Neural progenitor cell (in vitro differentiated cells): ENCODE data around the gene ZIM2. TPM values are rescaled to one million over a fixed set of nuclear protein-coding genes. Genes with fewer than 3 reads are reported as not detected.

ENCODE experiments used
- DNase-seq: peaks from one replicate; pipeline ENCODE4 v3.0.0-alpha.2; 2016; ENCODE audit warnings: low spot score
- H2AFZ ChIP-seq: fragments of 200-600 bp; sonication (generic); replicated peaks from 2 replicates; pipeline ENCODE4 v1.6.1; 2016; ENCODE audit warnings: antibody characterized with exemption
- H3F3A ChIP-seq: fragments of 200-600 bp; sonication (generic); 2 replicates; pipeline ENCODE4 v1.6.1; 2016; ENCODE audit warnings: antibody characterized with exemption, low read depth
- H3K27ac ChIP-seq: fragments of 200-600 bp; sonication (generic); 2 replicates; pipeline ENCODE4 v1.5.1; 2016; ENCODE audit warnings: mild to moderate bottlenecking
- H3K27me3 ChIP-seq: fragments of 200-600 bp; sonication (generic); 2 replicates; pipeline ENCODE4 v1.6.1; 2016; ENCODE audit warnings: mild to moderate bottlenecking, moderate library complexity
- H3K36me3 ChIP-seq: fragments of 200-600 bp; sonication (generic); 2 replicates; pipeline ENCODE4 v1.5.1; 2016
- H3K4me1 ChIP-seq: fragments of 200-600 bp; sonication (generic); 2 replicates; pipeline ENCODE4 v1.6.1; 2016; ENCODE audit warnings: mixed run types
- H3K4me2 ChIP-seq: fragments of 200-600 bp; sonication (generic); 2 replicates; pipeline ENCODE4 v1.6.1; 2016
- H3K4me3 ChIP-seq: fragments of 200-600 bp; sonication (generic); 2 replicates; pipeline ENCODE4 v1.5.1; 2016
- H3K79me2 ChIP-seq: fragments of 200-600 bp; sonication (generic); 2 replicates; pipeline ENCODE4 v1.6.1; 2016; ENCODE audit warnings: low read depth
- H3K9ac ChIP-seq: fragments of 200-600 bp; sonication (generic); 2 replicates; pipeline ENCODE4 v1.6.1; 2016
- H3K9me3 ChIP-seq: fragments of 200-600 bp; sonication (generic); 2 replicates; pipeline ENCODE4 v1.5.1; 2016; ENCODE audit warnings: low read depth
- H4K20me1 ChIP-seq: fragments of 200-600 bp; sonication (generic); 2 replicates; pipeline ENCODE4 v1.6.1; 2016; ENCODE audit warnings: low read depth
- H3K27ac Mint-ChIP-seq: 3 replicates; pipeline ENCODE4 v1.8.0; 2021; ENCODE audit warnings: mixed read lengths
- H3K27me3 Mint-ChIP-seq: 2 replicates; pipeline ENCODE4 v1.8.0; 2022; ENCODE audit warnings: low read depth, mild to moderate bottlenecking, inconsistent platforms, moderate library complexity, mixed read lengths; ENCODE audit not compliant: insufficient read depth
- H3K36me3 Mint-ChIP-seq: 3 replicates; pipeline ENCODE4 v1.8.0; 2021; ENCODE audit warnings: mixed read lengths
- H3K4me1 Mint-ChIP-seq: 3 replicates; pipeline ENCODE4 v1.8.0; 2021; ENCODE audit warnings: mixed read lengths
- H3K4me3 Mint-ChIP-seq: 3 replicates; pipeline ENCODE4 v1.8.0; 2021; ENCODE audit warnings: mild to moderate bottlenecking, moderate library complexity, mixed read lengths
- H3K9me3 Mint-ChIP-seq: 3 replicates; pipeline ENCODE4 v1.8.0; 2020; ENCODE audit warnings: mixed read lengths
- EZH2 ChIP-seq: fragments of 200-600 bp; sonication (generic); IDR thresholded peaks from 2 replicates; pipeline ENCODE4 v1.6.1; 2017; ENCODE audit warnings: antibody characterized with exemption, mild to moderate bottlenecking, moderate library complexity
- EZH2phosphoT487 ChIP-seq: fragments of 200-600 bp; sonication (generic); IDR thresholded peaks from 2 replicates; pipeline ENCODE4 v1.6.1; 2017; ENCODE audit warnings: antibody characterized with exemption
- small RNA-seq: library from RNA; depleted of rRNA; stranded (forward); fragments of <200 nt; gene quantifications from one replicate; pipeline ENCODE3, GENCODE V24; 2015
- total RNA-seq: library from RNA; depleted of rRNA; stranded (reverse); fragments of >200 nt; gene quantifications from 2 replicates; pipeline ENCODE4 v1.2.3, GENCODE V29; 2015; ENCODE audit warnings: low replicate concordance
- TF ChIP-seq, protein P1 (sequence below): fragments of 200-600 bp; sonication (generic); IDR thresholded peaks from 2 replicates; pipeline ENCODE4 v1.5.1; 2017; ENCODE audit warnings: antibody characterized with exemption, mild to moderate bottlenecking

ZIM2 gene
- total RNA-seq, 1 donor from 2014 or later: not detected

DNA sequence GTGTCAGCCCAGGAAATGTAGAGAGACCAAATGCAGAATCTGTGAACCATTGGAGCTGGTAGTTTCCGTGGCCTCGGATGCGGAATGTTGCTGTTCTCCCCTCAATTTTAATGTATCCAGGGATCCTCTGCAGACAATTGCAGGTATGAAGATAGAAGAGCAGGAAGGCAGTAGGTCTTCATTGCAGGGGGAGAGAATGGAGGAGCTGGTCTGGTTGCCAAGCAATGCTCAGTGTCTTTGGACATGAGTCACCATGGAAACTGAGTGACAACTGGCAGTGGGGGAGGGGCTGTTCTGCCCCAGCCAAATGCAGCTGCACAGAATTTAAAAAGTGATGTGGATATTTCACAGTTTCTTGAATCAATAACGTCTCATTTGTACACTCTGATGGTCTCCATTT lies 112.8 kb downstream of the ZIM2 start:
- Histone ChIP-seq H3K79me2 (no peaks in the 10 kb centered on the region), H2AFZ (no peak overlapping the region), H3K4me2 (no peak overlapping the region), H3F3A (no peaks in the 10 kb centered on the region), H4K20me1 (no peaks in the 10 kb centered on the region), H3K27me3 (no peaks in the 10 kb centered on the region), H3K36me3 (no peaks in the 10 kb centered on the region), H3K27ac (no peak overlapping the region), H3K4me1 (no peaks in the 10 kb centered on the region), H3K4me3 (no peak overlapping the region), H3K9me3 (peaks cover 29% of the 10 kb centered on the region), H3K9ac (no peak overlapping the region)
- no peak overlapping the region for H3K4me3 Mint-ChIP-seq
- H3K27ac Mint-ChIP-seq: no peak overlapping the region
- H3K9me3 Mint-ChIP-seq: peaks cover 64% of the 10 kb centered on the region
- peaks cover 2% of the 10 kb centered on the region for H3K27me3 Mint-ChIP-seq
- TF ChIP-seq EZH2: no peak
- no peak for TF ChIP-seq EZH2phosphoT487
- TF ChIP-seq, protein P1, sequence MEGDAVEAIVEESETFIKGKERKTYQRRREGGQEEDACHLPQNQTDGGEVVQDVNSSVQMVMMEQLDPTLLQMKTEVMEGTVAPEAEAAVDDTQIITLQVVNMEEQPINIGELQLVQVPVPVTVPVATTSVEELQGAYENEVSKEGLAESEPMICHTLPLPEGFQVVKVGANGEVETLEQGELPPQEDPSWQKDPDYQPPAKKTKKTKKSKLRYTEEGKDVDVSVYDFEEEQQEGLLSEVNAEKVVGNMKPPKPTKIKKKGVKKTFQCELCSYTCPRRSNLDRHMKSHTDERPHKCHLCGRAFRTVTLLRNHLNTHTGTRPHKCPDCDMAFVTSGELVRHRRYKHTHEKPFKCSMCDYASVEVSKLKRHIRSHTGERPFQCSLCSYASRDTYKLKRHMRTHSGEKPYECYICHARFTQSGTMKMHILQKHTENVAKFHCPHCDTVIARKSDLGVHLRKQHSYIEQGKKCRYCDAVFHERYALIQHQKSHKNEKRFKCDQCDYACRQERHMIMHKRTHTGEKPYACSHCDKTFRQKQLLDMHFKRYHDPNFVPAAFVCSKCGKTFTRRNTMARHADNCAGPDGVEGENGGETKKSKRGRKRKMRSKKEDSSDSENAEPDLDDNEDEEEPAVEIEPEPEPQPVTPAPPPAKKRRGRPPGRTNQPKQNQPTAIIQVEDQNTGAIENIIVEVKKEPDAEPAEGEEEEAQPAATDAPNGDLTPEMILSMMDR: no peak
- no peak for DNase-seq
- H3K36me3 Mint-ChIP-seq: peaks cover 2% of the 10 kb centered on the region
- peaks cover 3% of the 10 kb centered on the region for H3K4me1 Mint-ChIP-seq

DNA sequence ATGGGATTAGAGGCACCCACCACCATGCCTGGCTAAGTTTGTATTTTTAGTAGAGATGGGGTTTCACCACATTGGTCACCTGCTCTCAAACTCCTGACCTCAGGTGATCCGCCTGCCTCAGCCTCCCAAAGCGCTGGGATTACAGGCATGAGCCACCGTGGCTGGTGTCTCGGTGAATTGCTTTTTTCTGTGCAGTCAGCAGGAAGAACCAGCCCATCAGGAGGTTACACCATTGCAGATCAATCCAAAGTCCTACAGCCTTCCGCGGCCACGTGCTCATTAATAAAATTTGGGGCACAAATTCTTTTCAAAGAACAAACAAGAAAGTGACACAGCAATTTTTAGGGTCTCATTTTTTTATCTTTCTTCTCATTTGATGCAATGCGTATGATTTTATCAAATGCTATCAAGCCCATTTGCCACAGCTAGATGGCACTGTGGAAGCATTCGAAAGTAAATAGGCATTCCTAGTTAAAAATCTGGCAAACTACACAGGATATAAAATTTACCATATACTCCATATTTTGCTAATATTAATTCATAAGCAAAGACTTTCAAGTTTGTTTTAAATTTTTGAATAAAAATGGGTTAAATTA lies 114.6 kb downstream of the ZIM2 start:
- Mint-ChIP-seq H3K27me3 (peaks cover 2% of the 10 kb centered on the region), H3K4me3 (no peak overlapping the region), H3K4me1 (peaks cover 3% of the 10 kb centered on the region), H3K27ac (no peak overlapping the region), H3K9me3 (peaks cover 62% of the 10 kb centered on the region), H3K36me3 (peaks cover 2% of the 10 kb centered on the region)
- DNase-seq: no peak
- H3K36me3 ChIP-seq: no peaks in the 10 kb centered on the region
- H3K4me2 ChIP-seq: no peak overlapping the region
- no peaks in the 10 kb centered on the region for H4K20me1 ChIP-seq
- TF ChIP-seq EZH2 (no peak), EZH2phosphoT487 (no peak)
- TF ChIP-seq, protein P1: no peak
- no peak overlapping the region for H3K4me3 ChIP-seq
- no peaks in the 10 kb centered on the region for H3F3A ChIP-seq
- H3K79me2 ChIP-seq: no peaks in the 10 kb centered on the region
- no peak overlapping the region for H3K27ac ChIP-seq
- H3K27me3 ChIP-seq: no peaks in the 10 kb centered on the region
- H2AFZ ChIP-seq: no peak overlapping the region
- no peaks in the 10 kb centered on the region for H3K4me1 ChIP-seq
- H3K9me3 ChIP-seq: peaks cover 29% of the 10 kb centered on the region
- H3K9ac ChIP-seq: no peak overlapping the region

Small RNA genes lying within 50 kb of the gene (small RNA-seq; reads per million reads assigned to genes)
- gene AC006115.2: not detected

Other genes starting within 250 kb of the ZIM2 start
- 9.3 and 16.2 TPM in 2 replicates for gene ZNF71, start 245.4 kb downstream of the ZIM2 start, total RNA-seq
- 2.1 and 2.4 TPM in 2 replicates for gene SMIM17, start 197.6 kb downstream of the ZIM2 start, total RNA-seq
- not detected in 2 replicates for gene ZNF835, start 169.0 kb downstream of the ZIM2 start, total RNA-seq
- not detected in 2 replicates for gene PEG3, start within 50 bp of the ZIM2 start, total RNA-seq